ENCODE data around the gene SPAG4.

The SPAG4 gene

DNA sequence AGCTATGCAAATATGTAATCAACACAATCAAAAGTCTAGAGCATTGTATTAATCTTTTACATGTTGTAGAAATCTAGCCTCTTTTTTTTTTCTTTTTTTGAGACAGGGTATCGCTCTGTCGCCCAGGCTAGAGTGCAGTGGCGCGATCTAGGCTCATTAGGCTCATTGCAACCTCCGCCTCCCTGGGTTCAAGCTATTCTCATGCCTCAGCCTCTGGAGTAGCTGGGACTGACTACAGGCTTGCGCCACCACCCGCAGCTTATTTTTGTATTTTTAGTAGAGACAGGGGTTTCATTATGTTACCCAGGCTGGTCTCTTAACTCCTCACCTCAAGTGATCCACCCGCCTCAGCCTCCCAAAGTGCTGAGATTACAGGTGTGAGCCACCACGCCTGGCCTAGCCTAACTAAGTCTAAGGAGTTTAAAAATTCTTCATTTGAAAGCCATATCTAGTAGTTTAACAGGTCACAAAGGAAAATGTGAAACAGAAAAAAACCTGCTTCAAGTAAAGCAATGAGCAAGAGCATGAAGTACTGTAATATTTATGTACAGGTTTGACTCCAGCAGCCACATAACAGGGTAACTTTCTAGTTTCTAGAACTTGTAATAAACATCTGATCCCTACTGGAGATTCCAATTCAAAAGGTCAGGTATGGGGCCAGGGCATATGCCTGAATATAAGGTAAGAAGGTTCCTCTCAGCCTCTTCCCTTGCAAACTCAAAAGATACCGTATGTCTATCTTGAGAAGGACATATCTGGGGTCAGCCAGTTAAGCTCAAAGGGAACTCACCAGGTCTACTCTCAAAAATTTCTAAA is 44.7 kb downstream of the SPAG4 start:
- DNase-seq = no peak

DNA sequence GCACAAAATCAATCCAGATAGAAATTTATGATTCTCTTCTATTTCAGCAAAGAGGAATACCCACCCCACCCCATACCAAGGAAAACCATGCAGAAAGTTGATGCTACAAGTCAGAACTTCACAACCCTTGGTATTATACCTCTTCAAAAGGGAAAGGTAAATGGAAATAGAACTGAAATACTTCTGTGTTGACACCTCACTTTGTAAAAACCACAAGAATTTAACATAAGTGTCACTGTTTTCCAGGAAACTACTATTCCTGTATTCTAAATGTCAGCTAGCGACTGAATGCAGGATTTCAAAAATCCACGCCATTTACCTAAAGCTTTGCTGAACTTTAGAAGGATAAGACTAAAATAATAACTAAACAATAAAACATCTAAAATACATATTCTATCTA is 45.4 kb downstream of the SPAG4 start:
- no peak for DNase-seq

DNA sequence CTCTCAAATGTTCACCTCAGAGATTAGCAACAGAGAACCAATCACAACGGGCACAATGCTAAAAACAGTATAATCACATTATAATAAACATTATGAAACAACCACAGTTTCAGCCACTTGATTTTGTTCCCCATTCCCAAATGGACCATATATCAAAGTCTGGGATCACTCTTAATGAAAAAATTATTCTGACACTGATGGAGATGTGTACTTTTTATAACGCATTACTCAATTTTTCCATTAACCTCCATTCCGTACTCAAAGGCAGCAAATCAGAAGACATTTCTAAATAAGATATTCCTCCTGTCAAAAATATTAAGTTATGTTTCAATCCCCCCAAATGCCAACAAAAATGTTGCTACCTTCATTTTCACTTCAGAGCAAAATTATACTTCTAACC is 46.3 kb downstream of the SPAG4 start:
- DNase-seq = no peak

DNA sequence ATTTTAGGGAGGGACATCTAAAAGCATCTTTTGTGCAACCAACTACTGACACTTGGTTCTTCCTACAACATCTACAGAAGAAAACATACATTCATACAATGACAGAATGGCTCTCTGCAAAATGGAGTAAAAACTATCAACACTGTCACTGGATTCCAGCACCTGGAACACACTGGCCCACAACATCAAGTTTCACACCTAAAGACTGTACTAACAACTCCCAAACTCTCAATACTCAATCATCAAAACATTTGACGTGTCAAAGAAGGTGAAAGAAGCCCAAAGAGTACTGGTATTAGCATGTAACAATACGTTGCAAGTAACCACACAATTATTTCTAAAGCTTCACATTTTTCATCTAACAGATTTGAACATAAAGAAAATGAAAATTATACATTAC is 46.9 kb downstream of the SPAG4 start:
- no peak for DNase-seq

DNA sequence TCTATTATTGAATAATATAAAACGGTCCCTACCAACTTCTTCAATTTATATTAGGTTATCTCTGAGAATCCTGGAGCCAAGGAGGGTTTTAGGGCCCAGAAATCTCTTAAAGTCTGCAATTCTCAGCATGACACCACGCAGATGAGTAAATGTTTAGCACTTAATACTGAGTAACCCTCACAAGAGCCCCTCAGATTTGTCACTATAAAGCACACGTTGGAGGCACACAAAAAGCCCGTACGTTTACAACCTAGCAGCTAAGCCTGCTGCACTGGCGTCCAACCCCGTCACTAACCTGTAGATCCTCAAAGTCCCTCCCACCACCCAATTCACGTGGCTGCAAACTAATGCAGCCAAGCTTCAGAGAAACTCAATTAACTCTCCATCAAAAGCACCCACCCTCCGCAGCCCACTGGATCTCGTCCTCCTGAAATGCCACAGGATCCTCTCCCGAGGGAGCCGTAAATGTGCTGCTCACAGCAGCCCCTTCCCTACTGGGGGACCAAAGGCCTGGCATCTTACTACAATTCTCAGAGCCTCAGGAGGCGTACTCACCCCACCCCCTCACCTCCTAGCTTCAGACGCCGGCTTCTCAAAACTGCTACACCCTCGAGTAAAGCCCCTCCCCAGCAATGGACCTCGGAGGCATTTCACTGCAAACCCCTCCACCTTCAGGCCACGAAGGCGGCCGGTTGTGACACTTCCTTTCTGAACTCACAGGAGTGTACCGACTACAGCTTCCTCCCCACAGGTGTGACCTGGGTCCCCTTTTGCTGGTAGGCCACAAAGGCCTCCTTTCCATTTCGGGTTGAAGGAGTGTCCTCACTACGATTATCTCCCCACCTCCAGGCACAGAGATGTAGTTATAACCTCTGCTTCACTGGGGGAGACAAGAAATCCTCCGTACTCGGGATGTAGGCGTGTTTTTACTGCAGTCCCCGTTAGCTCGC is 48.2 kb downstream of the SPAG4 start:
- DNase-seq = peak in 1 of 2 experiments; percentile 13

DNA sequence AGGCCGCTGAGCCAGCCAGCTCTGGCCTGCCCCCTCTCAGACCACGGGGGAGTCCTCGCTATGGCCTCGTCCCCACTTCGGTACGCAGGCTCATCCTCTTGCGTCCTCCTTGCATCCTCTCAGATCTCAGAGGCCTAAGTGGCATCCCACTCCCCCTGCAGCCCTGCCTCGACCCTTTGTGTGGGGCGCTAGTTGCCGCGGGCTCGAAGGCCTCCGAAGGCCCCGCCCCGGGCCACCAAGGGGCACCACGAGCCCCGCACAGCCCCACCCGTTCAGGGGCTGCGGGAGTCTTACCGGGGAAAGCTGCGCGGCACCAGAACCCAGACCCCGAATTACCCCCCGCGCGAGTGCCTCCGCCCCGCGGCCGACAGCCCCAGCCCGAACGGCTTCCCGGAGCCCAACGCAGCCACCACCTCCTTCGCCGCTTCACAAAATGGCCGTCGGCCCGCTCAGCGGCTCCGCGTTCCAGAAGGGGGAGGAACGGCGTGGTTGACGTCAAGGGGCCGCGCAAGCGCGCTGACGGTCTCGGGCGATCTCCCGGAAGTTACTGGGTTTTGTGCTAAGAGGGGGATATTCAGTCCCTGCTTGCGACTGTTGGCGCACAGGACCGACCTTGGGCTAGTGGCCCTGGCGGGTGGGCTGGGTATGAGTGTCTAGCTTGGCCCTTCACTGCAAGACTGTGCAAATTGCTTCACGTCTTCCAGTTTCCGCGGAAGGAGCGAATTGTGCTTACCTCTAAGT is 49.0 kb downstream of the SPAG4 start, which contains the start of the genes CPNE1 and RBM12:
CPNE1 (minus strand) TSS at position 435 of the 741 bp plus-strand sequence. CDS start 31,977 bp downstream, outside the sequence.
RBM12 (minus strand) TSS at position 435 of the 741 bp plus-strand sequence. CDS start 9,578 bp downstream, outside the sequence.
- DNase-seq = peak; percentile 91 to 96

DNA sequence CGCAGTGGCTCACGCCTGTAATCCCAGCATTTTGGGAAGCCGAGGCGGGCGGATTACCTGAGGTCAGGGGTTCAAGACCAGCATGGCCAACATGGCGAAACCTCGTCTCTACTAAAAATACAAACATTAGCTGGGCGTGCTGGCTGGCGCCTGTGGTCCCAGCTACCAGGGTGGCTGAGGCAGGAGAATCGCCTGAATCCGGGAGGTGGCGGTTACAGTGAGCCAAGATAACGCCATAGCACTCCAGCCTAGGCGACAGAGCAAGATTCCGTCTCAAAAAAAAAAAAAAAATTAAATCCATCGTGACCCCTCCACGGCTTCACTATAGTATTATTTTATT is 50.3 kb downstream of the SPAG4 start:
- no peak for DNase-seq

DNA sequence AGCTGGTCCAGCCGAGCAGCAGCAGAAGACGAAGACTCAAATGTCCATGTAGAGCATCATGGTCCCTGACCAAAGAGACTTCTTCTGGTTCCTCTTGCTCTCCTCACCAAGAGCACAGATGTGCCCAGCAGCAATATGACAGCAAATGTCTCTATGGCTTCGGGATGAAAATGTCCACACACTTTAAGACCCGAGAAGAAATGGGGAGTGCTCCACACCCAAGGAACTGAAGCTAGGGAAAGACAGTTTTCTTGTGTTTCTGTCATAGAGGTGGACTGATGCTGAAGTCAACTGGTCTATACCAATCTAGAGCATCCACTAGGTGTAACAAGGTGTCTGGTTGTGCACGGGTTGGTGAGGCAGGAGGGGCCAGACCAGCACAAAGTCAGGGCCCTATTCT is 53.6 kb downstream of the SPAG4 start:
- no peak for DNase-seq

DNA sequence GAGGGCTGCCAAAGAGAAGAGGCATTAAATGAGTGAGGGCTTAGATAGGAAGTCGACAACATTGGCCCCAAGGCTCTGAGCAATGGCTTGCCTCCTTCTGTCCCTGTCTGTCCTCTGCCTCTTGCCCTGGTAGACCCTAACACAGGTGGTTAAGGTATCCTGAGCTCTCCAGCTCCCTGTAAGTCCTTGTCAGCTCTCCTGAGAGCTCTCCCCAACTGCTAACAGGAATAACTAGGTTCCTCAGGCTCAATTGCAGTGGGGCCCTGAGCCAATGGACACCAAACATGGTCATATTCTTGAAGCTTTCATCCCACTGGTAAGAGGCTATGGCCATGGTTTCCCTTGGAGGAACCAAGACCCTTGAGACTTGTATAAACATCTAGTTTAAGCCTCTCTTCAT is 54.1 kb downstream of the SPAG4 start:
- no peak for DNase-seq
